Measurements from ENCODE around the gene SRRM5. TPM values are rescaled to one million over a fixed set of nuclear protein-coding genes. Genes with fewer than 3 reads are reported as not detected.
"Not testable (repeated sequence)": the region's sequence is repeated elsewhere in the genome, so short reads cannot be mapped to it uniquely, and the experiment has no call there.

Gene SRRM5
- total and polyA plus RNA-seq, 2 of the 13 experiments (the other 11 are each of a cell fraction or from before 2014, with no cell fraction given): 0.11 to 0.16 TPM

DNA sequence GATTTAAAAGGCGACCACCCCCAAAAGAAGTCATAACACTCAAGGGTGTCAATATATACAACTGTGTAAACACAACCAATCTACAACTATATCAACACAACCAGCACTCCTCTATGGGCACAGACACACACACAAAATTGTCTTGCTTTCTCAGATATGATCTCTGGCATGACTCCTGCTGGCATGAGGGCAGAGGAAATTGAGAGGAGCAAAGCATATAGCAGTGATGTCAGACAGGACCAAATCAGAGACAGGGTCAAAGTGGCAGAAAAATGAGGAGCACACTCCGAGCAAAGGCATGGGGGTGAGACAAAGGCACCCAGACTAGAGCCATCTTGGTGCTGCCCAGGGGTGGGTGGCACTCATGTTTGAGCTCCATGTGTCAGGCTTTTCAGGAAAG lies 25.5 kb upstream of the SRRM5 start (continued):
- no peak for TF ChIP-seq PRMT3 (CRISPR knock-in tag; IDR thresholded peaks at IDR 0.05; ENCODE audit: borderline replicate concordance, low read depth)
- TF ChIP-seq NRL (CRISPR knock-in tag; IDR thresholded peaks at IDR 0.05; ENCODE audit: borderline replicate concordance): no peak
- TF ChIP-seq, protein P1, sequence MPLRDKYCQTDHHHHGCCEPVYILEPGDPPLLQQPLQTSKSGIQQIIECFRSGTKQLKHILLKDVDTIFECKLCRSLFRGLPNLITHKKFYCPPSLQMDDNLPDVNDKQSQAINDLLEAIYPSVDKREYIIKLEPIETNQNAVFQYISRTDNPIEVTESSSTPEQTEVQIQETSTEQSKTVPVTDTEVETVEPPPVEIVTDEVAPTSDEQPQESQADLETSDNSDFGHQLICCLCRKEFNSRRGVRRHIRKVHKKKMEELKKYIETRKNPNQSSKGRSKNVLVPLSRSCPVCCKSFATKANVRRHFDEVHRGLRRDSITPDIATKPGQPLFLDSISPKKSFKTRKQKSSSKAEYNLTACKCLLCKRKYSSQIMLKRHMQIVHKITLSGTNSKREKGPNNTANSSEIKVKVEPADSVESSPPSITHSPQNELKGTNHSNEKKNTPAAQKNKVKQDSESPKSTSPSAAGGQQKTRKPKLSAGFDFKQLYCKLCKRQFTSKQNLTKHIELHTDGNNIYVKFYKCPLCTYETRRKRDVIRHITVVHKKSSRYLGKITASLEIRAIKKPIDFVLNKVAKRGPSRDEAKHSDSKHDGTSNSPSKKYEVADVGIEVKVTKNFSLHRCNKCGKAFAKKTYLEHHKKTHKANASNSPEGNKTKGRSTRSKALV (CRISPR knock-in tag; IDR thresholded peaks at IDR 0.05): no peak

DNA sequence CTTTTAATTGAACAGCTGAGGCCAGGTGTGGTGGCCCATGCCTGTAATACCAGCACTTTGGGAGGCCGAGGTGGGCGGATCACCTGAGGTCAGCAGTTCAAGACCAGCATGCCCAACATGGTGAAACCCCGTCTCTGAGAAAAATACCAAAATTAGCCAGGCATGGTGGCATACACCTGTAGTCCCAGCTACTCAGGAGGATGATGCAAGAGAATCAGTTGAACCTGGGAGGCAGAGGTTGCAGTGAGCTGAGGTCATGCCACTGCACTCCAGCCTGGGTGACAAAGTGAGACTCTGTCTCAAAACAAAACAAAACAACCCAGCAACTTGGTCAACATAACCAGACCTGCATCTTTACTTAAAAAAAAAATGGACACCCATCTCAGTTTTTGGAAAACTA lies 24.9 kb upstream of the SRRM5 start:
- in situ Hi-C loops (cut with HindIII; ENCODE audit: extremely low pct_ligation_motif_present, low pct_unique_long_range_greater_than_20kb); H3K79me2 ChIP-seq (ENCODE audit: insufficient read depth, low read length); BruUV-seq (replicated peaks); H3K4me2 ChIP-seq (ENCODE audit: low read depth, low read length); H4K20me1 ChIP-seq (ENCODE audit: insufficient read depth, low read length); DNase-seq (ENCODE audit: low spot score); CTCF ChIA-PET (ENCODE audit: low intra/inter-chr PET ratio, low total read pairs); FAIRE-seq; POLR2A ChIA-PET; H3K9ac ChIP-seq (ENCODE audit: insufficient read depth, low read depth, low read length); intact Hi-C loops (cut with micrococcal nuclease; ENCODE audit: unreplicated experiment); ATAC-seq; H3K27ac ChIP-seq (ENCODE audit: extremely low read length, insufficient read depth, low read length); H3K9me3 ChIP-seq (ENCODE audit: low read length); H3K36me3 ChIP-seq (replicated peaks in 1 of 2; ENCODE audit: control insufficient read depth in 1 of 2, insufficient read depth in 2 of 2, low read length in 2 of 2); H2AFZ ChIP-seq (ENCODE audit: low read length); H3K4me3 ChIP-seq (replicated peaks in 1 of 3; ENCODE audit: insufficient read depth in 1 of 3, low read depth in 2 of 3, low read length in 3 of 3); H3K27me3 ChIP-seq (ENCODE audit: control insufficient read depth in 1 of 2, insufficient read depth in 2 of 2, low read length in 2 of 2): not testable (repeated sequence)
- peaks cover 26% of the 10 kb centered on the region for H3K4me1 ChIP-seq (ENCODE audit: insufficient read depth, low read length)
- TF ChIP-seq CEBPG (CRISPR knock-in tag; IDR thresholded peaks at IDR 0.05): 0 out of 2 replicates have a peak, but pooled peaks have one; percentile 10
- no CpG with 5 or more reads among the region's 3 CpGs for WGBS (ENCODE audit: low lambda C conversion rate)

DNA sequence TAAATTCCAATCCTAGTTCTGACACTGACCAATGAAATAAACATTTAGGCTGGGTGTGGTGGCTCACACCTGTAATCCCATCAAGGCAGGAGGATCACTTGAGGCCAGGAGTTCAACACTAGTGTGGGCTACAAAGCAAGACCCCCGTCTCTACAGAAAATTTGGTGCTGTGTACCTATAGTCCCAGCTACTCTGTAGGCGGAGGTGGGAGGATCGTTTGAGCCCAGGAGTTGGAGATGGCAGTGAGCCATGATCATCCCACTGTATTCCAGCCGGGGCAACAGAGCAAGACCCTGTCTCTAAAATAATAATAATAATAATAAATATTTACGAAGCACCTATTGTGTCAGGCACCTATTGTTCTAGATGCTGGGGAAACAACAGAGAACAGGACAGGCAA lies 22.6 kb upstream of the SRRM5 start:
- CTCF ChIA-PET (ENCODE audit: low intra/inter-chr PET ratio, low total read pairs): no interaction called here
- Histone ChIP-seq H4K20me1 (ENCODE audit: insufficient read depth, low read length) (peaks cover under 1% of the 10 kb centered on the region; the same call in 1 of the 2 replicates), H3K79me2 (ENCODE audit: insufficient read depth, low read length) (peaks cover 4% of the 10 kb centered on the region), H3K27ac (ENCODE audit: extremely low read length, insufficient read depth, low read length) (no peak overlapping the region), H3K9me3 (ENCODE audit: low read length) (no peaks in the 10 kb centered on the region), H3K4me1 (ENCODE audit: insufficient read depth, low read length) (peaks cover 26% of the 10 kb centered on the region), H3K36me3 (replicated peaks in 1 of 2; ENCODE audit: control insufficient read depth in 1 of 2, insufficient read depth in 2 of 2, low read length in 2 of 2) (peaks cover 3% of the 10 kb centered on the region in 2 experiments; a peak in 4 of 5 replicates), H2AFZ (ENCODE audit: low read length) (no peak overlapping the region), H3K4me2 (ENCODE audit: low read depth, low read length) (no peak overlapping the region), H3K4me3 (replicated peaks in 1 of 3; ENCODE audit: insufficient read depth in 1 of 3, low read depth in 2 of 3, low read length in 3 of 3) (no peak overlapping the region), H3K9ac (ENCODE audit: insufficient read depth, low read depth, low read length) (no peak overlapping the region), H3K27me3 (ENCODE audit: control insufficient read depth in 1 of 2, insufficient read depth in 2 of 2, low read length in 2 of 2) (no peaks in the 10 kb centered on the region)
- ATAC-seq: no peak
- in situ Hi-C loops (cut with HindIII; ENCODE audit: extremely low pct_ligation_motif_present, low pct_unique_long_range_greater_than_20kb): no loop called here
- intact Hi-C loops (cut with micrococcal nuclease; ENCODE audit: unreplicated experiment): no loop called here
- DNase-seq (ENCODE audit: low spot score): no peak
- no peak for TF ChIP-seq MEIS2 (CRISPR knock-in tag; IDR thresholded peaks at IDR 0.05)
- no peak for TF ChIP-seq PCBP2 (optimal IDR thresholded peaks at IDR 0.05; ENCODE audit: low read depth, low read length, poor library complexity, severe bottlenecking)
- no peak for TF ChIP-seq NFE2L2 (IDR thresholded peaks at IDR 0.05; ENCODE audit: low read length)
- no peak for TF ChIP-seq RFX3 (CRISPR knock-in tag; IDR thresholded peaks at IDR 0.05)
- TF ChIP-seq, protein P2, sequence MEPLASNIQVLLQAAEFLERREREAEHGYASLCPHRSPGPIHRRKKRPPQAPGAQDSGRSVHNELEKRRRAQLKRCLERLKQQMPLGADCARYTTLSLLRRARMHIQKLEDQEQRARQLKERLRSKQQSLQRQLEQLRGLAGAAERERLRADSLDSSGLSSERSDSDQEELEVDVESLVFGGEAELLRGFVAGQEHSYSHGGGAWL (CRISPR knock-in tag; IDR thresholded peaks at IDR 0.05): no peak
- POLR2A ChIA-PET: no interaction called here
- no peak for FAIRE-seq
- WGBS (ENCODE audit: low lambda C conversion rate): 91% methylated on average over 5 of the region's 5 CpGs
- no TSS peak for BruUV-seq (replicated peaks)

Data from HepG2 (cell line).